HFF-Myc (cell line): ENCODE data around the gene MCC.

Experiments
- DNase-seq: peaks from one replicate; pipeline ENCODE4 v3.0.0-alpha.2; 2011; ENCODE audit warnings: low read depth; ENCODE audit errors: extremely low read depth
- H3K4me3 ChIP-seq: replicated peaks from 2 replicates; pipeline ENCODE4 v1.5.1; 2011; ENCODE audit warnings: low read depth, mild to moderate bottlenecking, control low read depth, low read length
- TF ChIP-seq, protein P1 (sequence below): IDR thresholded peaks from 2 replicates; pipeline ENCODE4 v1.5.1; 2012; ENCODE audit warnings: mild to moderate bottlenecking, low read depth, low read length, control low read depth; ENCODE audit errors: missing control alignments

MCC gene

DNA sequence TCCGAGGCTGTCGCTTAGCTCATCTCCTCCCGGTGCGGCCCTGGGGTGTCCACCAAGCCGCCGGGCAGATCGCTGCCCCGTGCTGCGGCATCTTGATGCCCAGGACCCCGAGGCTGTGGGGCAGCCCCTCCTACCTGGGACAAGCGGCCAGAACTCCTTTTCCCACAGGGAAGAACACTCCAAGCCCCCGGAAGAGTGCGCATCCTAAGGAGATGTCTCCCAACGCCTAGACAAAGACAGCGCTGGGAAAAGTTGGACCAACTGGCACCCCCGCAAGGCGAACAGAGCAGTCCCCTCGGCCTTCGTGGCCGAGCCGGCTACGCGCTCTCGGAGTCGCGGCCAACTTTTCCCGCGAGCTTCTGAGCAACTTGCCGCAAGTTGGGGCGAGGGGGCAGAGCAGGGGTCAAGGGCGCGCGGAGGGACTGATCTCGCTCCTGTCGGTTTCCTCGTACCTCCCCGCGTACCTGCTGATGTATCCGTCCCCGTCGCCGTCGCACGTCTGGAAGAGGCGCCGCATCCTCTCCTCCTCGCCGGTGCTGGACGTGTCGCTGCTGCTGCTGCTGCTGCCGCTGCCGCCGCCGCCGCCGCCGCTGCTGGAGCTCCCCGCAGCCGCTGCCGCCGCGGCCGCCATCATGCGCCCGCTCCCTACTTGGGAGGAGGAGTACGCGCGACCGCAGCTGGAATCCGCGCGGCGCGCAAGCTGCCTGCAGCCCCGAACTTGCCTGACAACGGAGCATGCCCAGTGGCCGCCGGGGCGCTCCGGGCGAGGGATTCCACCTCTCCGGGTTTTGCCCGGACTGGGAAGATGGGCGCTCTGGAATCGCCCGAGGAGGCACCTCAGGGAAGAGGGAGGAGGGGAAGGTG, at the start of gene MCC:
Gene MCC (minus strand): TSS at position 673 of the 864 bp plus-strand sequence.
- H3K4me3 ChIP-seq = peak within 1 kb of the TSS; percentile 61
- TF ChIP-seq, protein P1, sequence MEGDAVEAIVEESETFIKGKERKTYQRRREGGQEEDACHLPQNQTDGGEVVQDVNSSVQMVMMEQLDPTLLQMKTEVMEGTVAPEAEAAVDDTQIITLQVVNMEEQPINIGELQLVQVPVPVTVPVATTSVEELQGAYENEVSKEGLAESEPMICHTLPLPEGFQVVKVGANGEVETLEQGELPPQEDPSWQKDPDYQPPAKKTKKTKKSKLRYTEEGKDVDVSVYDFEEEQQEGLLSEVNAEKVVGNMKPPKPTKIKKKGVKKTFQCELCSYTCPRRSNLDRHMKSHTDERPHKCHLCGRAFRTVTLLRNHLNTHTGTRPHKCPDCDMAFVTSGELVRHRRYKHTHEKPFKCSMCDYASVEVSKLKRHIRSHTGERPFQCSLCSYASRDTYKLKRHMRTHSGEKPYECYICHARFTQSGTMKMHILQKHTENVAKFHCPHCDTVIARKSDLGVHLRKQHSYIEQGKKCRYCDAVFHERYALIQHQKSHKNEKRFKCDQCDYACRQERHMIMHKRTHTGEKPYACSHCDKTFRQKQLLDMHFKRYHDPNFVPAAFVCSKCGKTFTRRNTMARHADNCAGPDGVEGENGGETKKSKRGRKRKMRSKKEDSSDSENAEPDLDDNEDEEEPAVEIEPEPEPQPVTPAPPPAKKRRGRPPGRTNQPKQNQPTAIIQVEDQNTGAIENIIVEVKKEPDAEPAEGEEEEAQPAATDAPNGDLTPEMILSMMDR = no peak
- DNase-seq = peak; percentile 48

DNA sequence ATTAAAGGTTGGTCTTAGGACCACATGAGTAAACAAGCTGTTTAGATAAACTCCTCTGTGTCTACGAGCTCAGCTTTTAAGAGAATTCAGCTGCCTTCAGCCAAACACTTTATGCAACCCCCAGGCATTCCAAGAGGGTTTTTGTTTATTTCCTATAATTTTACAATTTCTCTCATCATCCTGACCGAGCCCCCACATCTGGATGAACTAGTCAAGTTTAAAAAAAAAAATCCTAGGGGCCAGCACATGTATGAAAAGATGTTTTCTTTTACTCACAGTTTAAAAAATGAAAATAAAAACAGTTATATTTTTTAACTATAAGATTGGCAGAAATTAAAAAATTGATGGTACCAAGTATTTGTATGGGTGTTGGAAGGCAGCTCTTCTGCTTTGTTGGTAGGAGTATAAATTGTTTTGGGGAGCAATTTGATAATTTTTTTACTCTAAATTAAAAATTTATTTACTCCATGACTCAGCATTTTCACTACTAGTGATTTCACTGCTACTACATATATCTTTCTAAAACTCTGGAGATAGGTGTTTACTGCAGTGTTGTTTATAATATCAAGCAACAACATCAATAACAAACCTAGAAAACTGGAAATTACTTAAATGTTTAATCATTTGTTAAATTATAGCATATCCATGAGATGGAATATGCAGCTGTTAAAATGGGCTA, 43.4 kb upstream of the MCC start:
- TF ChIP-seq, protein P1 = no peak
- DNase-seq = no peak
- no peak overlapping the region for H3K4me3 ChIP-seq

DNA sequence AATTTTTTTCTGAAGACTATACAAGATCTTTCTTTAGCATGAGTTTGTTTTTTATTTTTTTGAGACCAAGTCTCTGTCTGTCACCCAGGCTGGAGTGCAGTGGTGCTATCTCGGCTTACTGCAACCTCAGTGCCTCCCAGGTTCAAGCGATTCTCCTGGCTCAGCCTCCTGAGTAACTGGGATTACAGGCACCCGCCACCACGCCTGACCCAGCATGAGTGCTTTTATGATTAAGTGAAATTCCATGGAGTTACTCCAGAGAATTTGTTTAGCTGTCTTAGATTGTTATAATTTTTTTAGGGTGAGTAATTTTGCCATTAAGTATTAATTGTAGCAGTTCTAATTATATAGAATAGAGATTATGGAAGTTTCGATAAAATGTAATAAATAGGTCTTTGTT, 39.5 kb upstream of the MCC start:
- DNase-seq = no peak
- no peak overlapping the region for H3K4me3 ChIP-seq
- TF ChIP-seq, protein P1 = no peak

DNA sequence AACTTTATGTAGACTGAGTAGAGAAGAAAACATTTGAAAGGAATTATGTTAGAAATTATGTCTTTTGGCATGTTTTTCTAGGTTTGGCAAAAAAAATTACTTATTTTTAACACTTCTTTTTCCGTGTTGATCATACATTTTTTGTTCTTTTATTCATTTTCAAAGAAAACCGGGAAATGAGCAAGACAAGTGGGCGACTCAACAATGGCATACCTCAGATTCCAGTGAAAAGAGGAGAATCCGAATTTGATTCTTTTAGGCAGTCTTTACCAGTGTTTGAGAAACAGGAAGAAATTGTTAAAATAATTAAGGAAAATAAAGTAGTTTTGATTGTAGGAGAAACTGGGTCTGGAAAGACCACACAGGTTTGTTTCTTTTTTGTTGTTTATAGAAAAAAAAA, 38.2 kb upstream of the MCC start:
- H3K4me3 ChIP-seq = no peak overlapping the region
- TF ChIP-seq, protein P1 = no peak
- no peak for DNase-seq

- TF ChIP-seq, protein P1 = no peak
- DNase-seq = no peak
- H3K4me3 ChIP-seq = no peak overlapping the region
These were observed 36.7 kb upstream of the MCC start for GRCh38 chr5:113524927-113525326.

DNA sequence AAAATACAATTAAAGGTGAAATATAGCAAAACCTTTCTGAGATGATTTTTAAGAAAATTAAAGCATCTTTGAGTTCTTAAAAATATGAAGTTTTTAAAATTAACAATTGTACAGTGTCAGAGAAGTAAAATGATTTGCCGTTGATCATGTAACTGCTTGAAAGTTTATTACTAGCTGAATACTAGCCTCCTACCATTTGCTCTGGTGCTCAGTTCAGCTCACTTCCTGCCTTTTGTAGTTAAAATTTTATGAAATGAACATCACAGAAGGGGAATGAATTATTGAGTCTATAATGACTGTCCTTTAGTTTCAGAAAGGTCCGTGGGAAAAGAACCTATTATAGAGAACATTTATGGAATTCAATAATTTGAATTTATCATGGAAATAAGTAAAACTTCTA, 34.9 kb upstream of the MCC start:
- no peak for DNase-seq

More for the DNA sequence above, 34.9 kb upstream of the MCC start:
- TF ChIP-seq, protein P1 = no peak
- no peak overlapping the region for H3K4me3 ChIP-seq
